Measurements from ENCODE around the gene RHO. TPM values are rescaled to one million over a fixed set of nuclear protein-coding genes. Genes with fewer than 3 reads are reported as not detected.
A peak's percentile ranks its signal among the peaks of the same experiment; 100 is the strongest.

RHO gene
- total RNA-seq, 1 donor from 2014 or later, result not detected

DNA sequence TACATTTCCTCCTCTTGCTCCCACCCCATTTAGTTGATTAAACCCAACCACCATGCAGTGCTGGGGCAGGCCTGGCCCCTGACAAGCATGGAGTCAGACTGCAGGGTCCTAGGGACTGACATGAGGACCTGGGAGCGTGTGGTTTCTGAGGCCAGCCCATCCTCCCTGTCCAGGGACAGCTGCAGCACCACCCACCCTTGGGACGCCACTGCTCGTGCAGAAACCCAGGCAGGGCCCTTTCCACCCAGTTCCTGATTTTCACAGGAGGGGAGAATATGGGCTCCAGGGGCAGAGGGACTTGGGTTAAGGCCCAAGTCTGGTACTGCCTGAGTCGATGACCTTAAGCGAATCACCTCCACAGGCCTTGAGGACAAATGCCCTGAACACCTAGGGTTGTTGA lies 54.4 kb downstream of the RHO start:
- Histone ChIP-seq H3K27me3 (ENCODE audit: control insufficient read depth, insufficient read depth, low read length) (no peaks in the 10 kb centered on the region), H3K36me3 (ENCODE audit: control insufficient read depth, insufficient read depth, low read length) (no peaks in the 10 kb centered on the region), H3K4me3 (ENCODE audit: low read depth, low read length) (no peak overlapping the region)
- no peak for TF ChIP-seq CTCF (IDR thresholded peaks at IDR 0.05; ENCODE audit: insufficient read depth, low read length, severe bottlenecking)
- DNase-seq (ENCODE audit: low read depth) (no peak), FAIRE-seq (peak; percentile 47)

DNA sequence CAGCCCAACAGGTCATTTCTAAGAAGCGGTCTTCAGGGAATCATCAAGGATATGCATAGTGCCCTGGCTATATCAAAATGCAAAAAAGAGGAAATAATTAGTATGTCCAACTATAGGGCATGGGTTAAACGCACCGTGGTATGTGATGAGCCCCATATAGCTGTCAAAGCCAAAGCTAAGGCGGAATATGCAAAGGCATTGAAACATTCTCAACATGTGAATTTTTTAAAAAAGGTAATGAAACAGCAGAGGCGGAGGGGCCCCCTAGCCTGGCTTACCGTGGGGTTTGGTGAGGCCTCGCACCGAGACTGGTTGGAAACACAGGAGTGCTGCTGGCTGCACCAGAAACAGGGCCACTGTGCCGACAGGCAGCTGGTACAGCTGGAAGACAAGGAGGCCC lies 54.9 kb downstream of the RHO start:
- Histone ChIP-seq H3K27me3 (ENCODE audit: control insufficient read depth, insufficient read depth, low read length) (no peaks in the 10 kb centered on the region), H3K36me3 (ENCODE audit: control insufficient read depth, insufficient read depth, low read length) (no peaks in the 10 kb centered on the region), H3K4me3 (ENCODE audit: low read depth, low read length) (no peak overlapping the region)
- FAIRE-seq (no peak), DNase-seq (ENCODE audit: low read depth) (no peak)
- no peak for TF ChIP-seq CTCF (IDR thresholded peaks at IDR 0.05; ENCODE audit: insufficient read depth, low read length, severe bottlenecking)

DNA sequence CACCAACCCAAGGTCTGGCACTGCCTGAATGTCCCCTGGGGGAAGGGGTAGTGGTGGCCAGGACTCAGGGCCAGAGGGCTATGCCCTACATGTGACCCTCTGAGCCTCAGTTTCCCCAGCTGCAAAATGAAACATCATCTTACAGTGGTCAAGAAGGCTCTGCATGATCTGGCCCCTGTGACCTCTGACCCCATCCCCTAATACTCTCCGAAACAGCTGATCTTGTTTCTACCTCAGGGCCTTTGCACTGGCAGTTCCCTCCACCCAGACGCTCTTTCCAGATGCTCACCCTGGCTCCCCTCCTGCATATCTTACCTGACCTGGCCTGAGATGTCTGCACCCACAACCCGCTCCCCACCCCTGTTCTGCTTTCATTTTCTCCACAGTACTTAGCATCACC lies 56.2 kb downstream of the RHO start:
- no peaks in the 10 kb centered on the region for H3K27me3 ChIP-seq (ENCODE audit: control insufficient read depth, insufficient read depth, low read length)
- no peak overlapping the region for H3K4me3 ChIP-seq (ENCODE audit: low read depth, low read length)
- DNase-seq (ENCODE audit: low read depth), result no peak
- TF ChIP-seq CTCF (IDR thresholded peaks at IDR 0.05; ENCODE audit: insufficient read depth, low read length, severe bottlenecking), result no peak
- H3K36me3 ChIP-seq (ENCODE audit: control insufficient read depth, insufficient read depth, low read length), result no peaks in the 10 kb centered on the region
- no peak for FAIRE-seq

Other genes starting within 250 kb of the RHO start
- 30.5 and 35.6 TPM in 2 replicates for gene HMCES, start 249.8 kb upstream of the RHO start, total RNA-seq
- gene EFCAB12, start 100.0 kb upstream of the RHO start, total RNA-seq, result not detected in 2 replicates
- gene MBD4, start 88.7 kb upstream of the RHO start, total RNA-seq, result 11.3 and 24.5 TPM in 2 replicates
- gene IFT122, start 88.4 kb upstream of the RHO start, total RNA-seq, result 5.9 and 10.0 TPM in 2 replicates
- not detected in 2 replicates for gene H1-8, start 14.5 kb downstream of the RHO start, total RNA-seq
- 1.0 and 2.4 TPM in 2 replicates for gene PLXND1, start 78.0 kb downstream of the RHO start, total RNA-seq

Data from bronchial epithelial cell (primary cell).